GM18870 (cell line): ENCODE measurements around the gene PIN4.
"Not testable (repeated sequence)": the region's sequence is repeated elsewhere in the genome, so short reads cannot be mapped to it uniquely, and the experiment has no call there.

Experiments used
- ATAC-seq: cut with Tn5 transposase; IDR thresholded peaks from one replicate; pipeline ENCODE4 v1.9.1; 2021; ENCODE audit warnings: moderate library complexity; ENCODE audit not compliant: unreplicated experiment

PIN4 gene

GRCh38 chrX:72201836-72202536, 20.4 kb downstream of the PIN4 start:
- no peak for ATAC-seq

DNA sequence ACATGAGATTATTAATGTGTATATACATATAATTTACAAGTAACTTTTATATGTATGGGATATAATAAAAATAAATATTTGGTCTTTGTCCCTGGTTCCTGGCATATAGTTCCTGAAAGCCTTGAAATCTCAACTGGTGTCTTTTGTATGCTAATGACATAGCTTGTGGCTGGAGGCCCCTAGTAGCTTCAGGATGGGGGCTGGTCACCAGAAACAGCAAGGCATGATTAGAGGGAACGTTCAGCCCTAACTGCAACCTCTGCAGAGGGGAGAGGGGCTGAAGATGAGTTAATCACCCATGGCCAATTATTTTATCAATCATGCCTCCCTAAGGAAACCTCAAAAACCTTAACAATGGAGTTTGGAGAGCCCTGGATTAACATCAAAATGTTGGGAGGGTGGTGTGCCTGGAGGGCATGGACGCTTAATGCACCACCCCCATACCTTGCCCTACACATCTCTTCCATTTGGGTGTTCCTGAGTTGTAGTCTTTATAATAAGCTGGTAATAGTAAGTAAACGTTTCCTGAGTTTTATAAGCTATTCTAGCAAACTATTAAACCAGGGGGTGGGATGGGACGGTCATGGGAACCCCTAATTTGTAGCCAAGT, 21.3 kb downstream of the PIN4 start:
- ATAC-seq, result no peak

GRCh38 chrX:72203421-72203820, 21.9 kb downstream of the PIN4 start:
- no peak for ATAC-seq

DNA sequence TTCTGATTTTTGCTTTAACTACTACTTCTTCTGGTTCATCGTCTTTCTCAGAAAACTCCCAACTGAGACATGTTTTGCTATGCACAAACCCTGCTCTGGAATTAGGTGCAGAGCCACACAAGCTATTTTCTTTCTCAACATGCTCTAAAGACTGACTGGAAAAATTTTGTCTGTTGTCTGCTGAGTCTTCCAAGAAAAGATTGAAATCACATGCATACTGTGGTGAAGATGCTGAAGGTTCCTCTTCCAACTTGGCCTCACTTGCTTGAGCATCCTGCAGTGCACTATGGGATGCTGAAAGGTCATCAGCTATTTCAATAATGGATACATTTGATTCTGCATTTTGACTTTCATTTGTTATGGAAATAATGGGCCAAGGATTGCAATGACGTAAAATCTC, 24.1 kb downstream of the PIN4 start:
- no peak for ATAC-seq

DNA sequence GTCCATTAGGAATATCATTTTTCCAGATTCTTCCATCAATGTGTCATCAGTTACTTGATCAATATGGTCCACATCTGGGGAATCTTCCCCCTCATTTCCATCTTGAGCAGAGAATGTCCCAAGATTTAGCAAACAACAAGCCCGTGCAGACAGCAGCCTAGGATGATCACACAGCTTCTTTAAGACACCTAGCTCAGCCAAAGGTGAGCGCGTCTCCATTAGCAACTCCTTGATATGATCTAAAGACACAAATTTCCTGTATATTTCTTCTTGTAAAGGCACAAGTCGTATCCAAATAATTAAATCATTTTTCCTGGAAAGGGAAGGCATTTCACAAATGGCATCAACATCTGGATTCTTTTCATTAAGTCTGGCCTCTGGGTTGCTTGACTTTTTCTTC, 25.8 kb downstream of the PIN4 start:
- ATAC-seq, result no peak

DNA sequence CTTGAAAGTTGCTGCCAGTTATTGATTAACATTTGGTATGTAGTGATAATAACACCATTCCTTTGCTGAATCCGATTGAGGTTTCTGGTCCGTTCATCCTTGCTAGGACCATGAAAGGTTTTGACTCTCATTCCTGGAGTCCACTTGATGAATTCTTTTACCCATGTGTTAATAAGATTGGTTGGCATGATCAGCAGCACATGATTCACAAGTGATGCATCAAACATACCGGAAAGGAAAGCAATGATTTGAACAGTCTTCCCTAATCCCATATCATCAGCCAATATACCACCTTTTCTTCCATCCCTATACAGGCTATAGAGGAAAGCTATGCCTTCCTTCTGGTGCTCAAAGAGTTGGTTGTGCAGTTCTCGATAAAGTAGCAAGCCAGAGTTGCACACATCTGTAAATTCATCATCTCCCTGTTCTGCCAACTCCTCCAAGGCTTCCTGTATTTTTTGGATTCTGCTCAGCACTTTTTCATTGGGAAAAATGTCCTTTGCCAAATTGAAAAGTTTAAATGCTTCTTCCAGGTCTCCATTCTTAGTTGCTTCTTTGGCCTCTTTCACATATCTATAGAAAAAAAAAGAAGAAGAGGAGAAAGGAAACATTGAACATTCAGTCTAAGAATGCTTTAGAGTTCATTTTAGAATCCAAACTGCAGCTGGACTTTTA, 26.7 kb downstream of the PIN4 start:
- no peak for ATAC-seq

DNA sequence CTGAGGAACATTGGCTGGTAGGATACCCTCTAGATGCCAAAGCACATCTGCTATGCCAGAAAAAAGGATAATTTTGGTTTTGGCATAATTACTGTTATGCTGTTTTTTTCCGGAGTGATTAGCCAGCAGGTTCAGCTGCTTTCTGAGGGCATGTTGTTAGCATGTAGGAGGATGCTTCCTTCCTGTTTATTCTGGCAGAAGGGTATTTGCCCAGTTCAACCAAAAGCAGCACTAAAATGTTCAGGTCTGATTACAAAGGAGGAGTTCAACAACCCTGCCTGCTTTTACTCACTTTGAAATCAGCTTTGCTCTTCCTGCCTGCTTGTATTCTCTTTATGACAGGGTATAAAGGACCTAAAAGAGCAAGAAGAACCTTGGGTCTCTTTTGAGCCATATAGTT, 35.4 kb downstream of the PIN4 start:
- no peak for ATAC-seq

DNA sequence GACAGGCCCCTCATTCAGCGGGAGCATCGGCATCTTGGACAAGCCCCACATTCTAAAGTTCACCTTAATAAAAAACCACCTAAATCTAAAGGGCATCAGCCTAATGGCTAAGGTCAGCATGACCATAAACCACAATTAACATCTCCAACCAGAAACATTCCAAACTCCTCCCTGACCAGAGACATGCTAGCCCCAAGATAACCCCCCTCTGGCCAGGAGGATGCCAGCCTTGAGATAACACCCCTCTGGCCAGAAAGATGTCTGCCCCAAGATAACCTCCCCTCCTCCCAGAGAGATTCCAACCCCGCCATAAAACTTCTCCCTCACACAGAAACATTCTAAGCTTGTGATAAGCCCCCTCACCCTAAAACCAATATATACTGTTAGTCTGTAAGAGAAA, 38.8 kb downstream of the PIN4 start:
- ATAC-seq, result not testable (repeated sequence)

GRCh38 chrX:72230290-72230689, 48.7 kb downstream of the PIN4 start:
- no peak for ATAC-seq

GRCh38 chrX:72236841-72237240, 55.3 kb downstream of the PIN4 start:
- no peak for ATAC-seq

DNA sequence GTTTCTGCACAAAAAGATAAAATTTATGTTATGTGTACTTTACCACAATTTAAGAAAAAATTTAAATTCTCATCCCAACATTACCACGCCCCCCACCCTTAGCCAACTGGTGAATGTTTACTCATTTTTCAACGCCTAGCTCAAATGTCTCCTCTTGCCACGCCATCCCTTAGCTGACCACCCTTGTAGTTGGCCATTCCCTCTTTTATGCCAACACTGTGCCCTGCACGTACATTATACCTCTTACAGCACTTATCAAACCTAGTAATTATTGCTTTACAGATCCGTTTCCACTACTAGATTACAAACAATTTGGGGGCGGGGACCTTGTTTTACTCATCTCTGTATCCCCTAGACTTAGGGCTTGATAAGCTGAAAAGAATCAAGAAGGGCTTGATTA, 56.6 kb downstream of the PIN4 start:
- ATAC-seq, result no peak

GRCh38 chrX:72238721-72239475, 57.3 kb downstream of the PIN4 start, which contains the start of gene ERCC6L:
Gene ERCC6L, minus strand, starts transcription at chrX:72239027. Its CDS starts 116 bp downstream, at chrX:72238911.
- peak; percentile 89 for ATAC-seq

DNA sequence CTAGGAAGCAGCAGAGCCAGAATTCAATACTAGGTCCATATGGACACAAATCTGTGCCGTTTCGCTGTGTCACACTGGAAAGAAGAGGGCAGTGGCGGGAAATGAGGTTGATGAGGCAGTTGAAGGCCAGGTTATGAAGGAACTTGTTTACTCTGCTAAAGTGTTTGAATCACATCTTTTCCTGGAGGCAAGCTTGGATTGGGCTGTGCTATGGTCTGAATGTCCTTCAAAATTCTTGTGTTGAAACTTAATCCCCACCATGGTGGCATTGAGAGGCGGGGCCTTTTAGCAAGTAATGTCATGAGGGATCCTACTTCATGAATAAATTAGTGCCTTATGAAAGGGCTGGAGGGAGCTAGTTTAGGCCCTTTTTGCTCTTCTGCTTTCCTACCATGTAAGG, 59.4 kb downstream of the PIN4 start:
- ATAC-seq, result no peak

DNA sequence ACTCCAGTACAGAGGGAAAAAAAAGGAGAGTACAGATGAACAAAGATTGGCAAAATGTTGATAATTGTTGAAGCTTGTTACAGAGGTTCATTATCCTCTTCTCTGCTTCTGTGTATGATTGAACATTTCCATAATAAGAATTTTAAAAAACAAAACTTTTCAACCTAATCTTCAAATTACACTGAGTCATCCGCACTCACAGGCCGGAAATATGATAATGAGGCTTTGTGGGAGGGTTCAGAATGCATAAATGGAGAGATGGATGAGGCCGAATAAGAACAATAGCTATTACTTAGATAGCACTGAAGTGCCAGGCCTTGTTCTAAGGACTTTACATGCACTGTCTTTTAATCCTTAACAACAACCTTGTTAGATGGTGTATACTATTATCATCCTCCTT, 61.9 kb downstream of the PIN4 start:
- no peak for ATAC-seq

DNA sequence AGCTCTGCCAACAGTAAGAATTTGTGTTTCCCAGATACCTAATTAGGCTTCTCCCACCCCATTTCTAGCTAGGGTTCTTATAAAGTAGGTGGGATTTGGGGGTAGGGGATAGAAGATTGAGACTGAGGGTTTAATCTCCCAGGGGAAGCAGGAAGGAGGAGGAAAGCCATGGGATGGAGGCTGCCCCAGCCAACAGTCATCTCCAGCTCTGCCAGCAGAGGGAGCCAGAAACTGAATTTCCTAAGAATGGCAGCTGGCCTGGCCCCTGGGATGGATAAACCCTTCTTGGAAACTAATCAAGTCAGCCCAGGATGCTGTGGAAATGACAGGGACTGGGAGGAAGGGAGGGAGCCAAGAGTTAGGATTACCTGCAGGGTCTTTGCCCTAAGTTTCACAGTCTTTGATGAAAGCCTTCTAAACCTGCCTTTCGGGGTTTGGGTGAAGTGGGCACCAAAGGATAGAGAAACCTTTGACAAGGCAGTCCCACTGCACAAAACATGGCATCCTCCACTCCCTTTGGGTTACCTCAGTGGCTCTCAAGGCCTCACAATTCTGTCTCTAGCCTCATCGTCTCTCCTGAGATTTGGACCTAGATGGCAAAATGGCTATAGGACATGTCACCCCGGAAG, 64.0 kb downstream of the PIN4 start:
- peak; percentile 67 for ATAC-seq

GRCh38 chrX:72247206-72247942, 65.8 kb downstream of the PIN4 start:
- ATAC-seq, result no peak
